ENCODE results near the gene RAB4A. TPM values are rescaled to one million over a fixed set of nuclear protein-coding genes. Genes with fewer than 3 reads are reported as not detected.

RAB4A gene
- total and polyA plus RNA-seq, 2 of the 13 experiments (the other 11 are each of a cell fraction or from before 2014, with no cell fraction given): 56.0 to 80.1 TPM

DNA sequence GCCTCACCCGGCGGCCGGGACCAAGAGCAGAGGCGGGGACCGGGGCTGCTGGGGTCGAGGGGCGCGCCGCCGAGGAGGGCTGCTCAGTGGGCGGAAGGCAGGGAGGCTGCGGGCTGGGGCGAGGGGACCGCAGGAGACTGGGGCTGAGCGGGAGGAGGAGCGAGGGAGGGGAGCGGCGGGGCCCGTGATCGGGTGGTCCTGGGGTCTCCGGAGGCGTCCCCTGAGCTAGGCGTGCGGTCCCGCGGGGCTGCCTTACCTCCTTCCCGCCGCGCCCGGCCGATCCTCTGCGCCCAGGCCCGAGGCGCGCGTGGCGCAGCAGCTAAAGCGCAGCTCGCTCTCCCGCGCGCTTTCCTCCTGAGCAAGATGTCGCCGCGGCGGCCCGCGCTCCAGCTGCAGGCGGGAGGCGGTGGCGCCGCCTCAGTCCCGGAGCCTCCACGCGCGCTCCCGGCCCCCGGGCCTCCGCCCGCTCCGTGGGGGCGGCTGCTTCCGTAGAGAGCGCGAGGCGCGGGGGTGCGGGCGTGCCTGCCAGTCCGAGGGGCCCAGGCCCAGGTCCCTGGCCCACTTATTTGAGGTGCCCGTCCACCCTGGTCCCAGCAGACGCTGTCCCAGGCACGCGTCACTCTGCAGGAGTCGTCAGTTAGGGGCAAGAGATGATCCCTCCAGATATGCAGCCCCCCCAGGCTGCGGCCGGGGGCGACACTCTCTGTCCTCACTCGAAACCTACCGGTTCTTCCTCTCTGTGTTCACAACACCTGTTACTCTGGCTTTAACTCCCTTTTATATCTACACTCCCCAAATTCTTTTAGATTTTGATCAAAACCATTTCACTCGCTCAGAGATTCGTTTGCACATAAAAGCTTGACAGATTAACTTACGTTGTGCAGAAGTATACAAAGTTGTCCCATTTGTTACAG lies 72.0 kb downstream of the RAB4A start, which contains the start of gene CCSAP (continued):
- TF ChIP-seq, protein P1, sequence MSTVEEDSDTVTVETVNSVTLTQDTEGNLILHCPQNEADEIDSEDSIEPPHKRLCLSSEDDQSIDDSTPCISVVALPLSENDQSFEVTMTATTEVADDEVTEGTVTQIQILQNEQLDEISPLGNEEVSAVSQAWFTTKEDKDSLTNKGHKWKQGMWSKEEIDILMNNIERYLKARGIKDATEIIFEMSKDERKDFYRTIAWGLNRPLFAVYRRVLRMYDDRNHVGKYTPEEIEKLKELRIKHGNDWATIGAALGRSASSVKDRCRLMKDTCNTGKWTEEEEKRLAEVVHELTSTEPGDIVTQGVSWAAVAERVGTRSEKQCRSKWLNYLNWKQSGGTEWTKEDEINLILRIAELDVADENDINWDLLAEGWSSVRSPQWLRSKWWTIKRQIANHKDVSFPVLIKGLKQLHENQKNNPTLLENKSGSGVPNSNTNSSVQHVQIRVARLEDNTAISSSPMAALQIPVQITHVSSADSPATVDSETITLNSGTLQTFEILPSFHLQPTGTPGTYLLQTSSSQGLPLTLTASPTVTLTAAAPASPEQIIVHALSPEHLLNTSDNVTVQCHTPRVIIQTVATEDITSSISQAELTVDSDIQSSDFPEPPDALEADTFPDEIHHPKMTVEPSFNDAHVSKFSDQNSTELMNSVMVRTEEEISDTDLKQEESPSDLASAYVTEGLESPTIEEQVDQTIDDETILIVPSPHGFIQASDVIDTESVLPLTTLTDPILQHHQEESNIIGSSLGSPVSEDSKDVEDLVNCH (CRISPR knock-in tag; IDR thresholded peaks at IDR 0.05): no peak
- no peak for TF ChIP-seq ZNF614 (CRISPR knock-in tag; IDR thresholded peaks at IDR 0.05; ENCODE audit: borderline replicate concordance)
- no peak for TF ChIP-seq GATA4 (IDR thresholded peaks at IDR 0.05; ENCODE audit: borderline replicate concordance, low read depth)
- TF ChIP-seq YY1 (IDR thresholded peaks at IDR 0.05; ENCODE audit: insufficient read depth, insufficient replicate concordance, low read depth, low read length): peak; percentile 77
- TF ChIP-seq, protein P2, sequence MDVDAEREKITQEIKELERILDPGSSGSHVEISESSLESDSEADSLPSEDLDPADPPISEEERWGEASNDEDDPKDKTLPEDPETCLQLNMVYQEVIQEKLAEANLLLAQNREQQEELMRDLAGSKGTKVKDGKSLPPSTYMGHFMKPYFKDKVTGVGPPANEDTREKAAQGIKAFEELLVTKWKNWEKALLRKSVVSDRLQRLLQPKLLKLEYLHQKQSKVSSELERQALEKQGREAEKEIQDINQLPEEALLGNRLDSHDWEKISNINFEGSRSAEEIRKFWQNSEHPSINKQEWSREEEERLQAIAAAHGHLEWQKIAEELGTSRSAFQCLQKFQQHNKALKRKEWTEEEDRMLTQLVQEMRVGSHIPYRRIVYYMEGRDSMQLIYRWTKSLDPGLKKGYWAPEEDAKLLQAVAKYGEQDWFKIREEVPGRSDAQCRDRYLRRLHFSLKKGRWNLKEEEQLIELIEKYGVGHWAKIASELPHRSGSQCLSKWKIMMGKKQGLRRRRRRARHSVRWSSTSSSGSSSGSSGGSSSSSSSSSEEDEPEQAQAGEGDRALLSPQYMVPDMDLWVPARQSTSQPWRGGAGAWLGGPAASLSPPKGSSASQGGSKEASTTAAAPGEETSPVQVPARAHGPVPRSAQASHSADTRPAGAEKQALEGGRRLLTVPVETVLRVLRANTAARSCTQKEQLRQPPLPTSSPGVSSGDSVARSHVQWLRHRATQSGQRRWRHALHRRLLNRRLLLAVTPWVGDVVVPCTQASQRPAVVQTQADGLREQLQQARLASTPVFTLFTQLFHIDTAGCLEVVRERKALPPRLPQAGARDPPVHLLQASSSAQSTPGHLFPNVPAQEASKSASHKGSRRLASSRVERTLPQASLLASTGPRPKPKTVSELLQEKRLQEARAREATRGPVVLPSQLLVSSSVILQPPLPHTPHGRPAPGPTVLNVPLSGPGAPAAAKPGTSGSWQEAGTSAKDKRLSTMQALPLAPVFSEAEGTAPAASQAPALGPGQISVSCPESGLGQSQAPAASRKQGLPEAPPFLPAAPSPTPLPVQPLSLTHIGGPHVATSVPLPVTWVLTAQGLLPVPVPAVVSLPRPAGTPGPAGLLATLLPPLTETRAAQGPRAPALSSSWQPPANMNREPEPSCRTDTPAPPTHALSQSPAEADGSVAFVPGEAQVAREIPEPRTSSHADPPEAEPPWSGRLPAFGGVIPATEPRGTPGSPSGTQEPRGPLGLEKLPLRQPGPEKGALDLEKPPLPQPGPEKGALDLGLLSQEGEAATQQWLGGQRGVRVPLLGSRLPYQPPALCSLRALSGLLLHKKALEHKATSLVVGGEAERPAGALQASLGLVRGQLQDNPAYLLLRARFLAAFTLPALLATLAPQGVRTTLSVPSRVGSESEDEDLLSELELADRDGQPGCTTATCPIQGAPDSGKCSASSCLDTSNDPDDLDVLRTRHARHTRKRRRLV (CRISPR knock-in tag; IDR thresholded peaks at IDR 0.05): no peak
- TF ChIP-seq, protein P3, sequence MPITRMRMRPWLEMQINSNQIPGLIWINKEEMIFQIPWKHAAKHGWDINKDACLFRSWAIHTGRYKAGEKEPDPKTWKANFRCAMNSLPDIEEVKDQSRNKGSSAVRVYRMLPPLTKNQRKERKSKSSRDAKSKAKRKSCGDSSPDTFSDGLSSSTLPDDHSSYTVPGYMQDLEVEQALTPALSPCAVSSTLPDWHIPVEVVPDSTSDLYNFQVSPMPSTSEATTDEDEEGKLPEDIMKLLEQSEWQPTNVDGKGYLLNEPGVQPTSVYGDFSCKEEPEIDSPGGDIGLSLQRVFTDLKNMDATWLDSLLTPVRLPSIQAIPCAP (CRISPR knock-in tag; IDR thresholded peaks at IDR 0.05; ENCODE audit: low read depth): no peak
- no peak; the same call in 1 of the 2 replicates for TF ChIP-seq ZNF841 (CRISPR knock-in tag; IDR thresholded peaks at IDR 0.05; ENCODE audit: borderline replicate concordance)
- TF ChIP-seq ZNF556 (CRISPR knock-in tag; IDR thresholded peaks at IDR 0.05; ENCODE audit: borderline replicate concordance): no peak; the same call in 1 of the 2 replicates
- no peak for TF ChIP-seq ZNF160 (CRISPR knock-in tag; IDR thresholded peaks at IDR 0.05)
- no peak for TF ChIP-seq SETDB1 (CRISPR knock-in tag; IDR thresholded peaks at IDR 0.05; ENCODE audit: borderline replicate concordance)
- no peak for TF ChIP-seq XBP1 (CRISPR knock-in tag; IDR thresholded peaks at IDR 0.05)
- TF ChIP-seq ZNF761 (CRISPR knock-in tag; conservative IDR thresholded peaks at IDR 0.05): peak; percentile 56; the same call in 1 of the 2 replicates
- no peak for TF ChIP-seq CHCHD3 (CRISPR knock-in tag; IDR thresholded peaks at IDR 0.05)
- TF ChIP-seq ZNF234 (CRISPR knock-in tag; conservative IDR thresholded peaks at IDR 0.05): no peak
- TF ChIP-seq JARID2 (CRISPR knock-in tag; IDR thresholded peaks at IDR 0.05; ENCODE audit: insufficient replicate concordance): no peak
- TF ChIP-seq, protein P4, sequence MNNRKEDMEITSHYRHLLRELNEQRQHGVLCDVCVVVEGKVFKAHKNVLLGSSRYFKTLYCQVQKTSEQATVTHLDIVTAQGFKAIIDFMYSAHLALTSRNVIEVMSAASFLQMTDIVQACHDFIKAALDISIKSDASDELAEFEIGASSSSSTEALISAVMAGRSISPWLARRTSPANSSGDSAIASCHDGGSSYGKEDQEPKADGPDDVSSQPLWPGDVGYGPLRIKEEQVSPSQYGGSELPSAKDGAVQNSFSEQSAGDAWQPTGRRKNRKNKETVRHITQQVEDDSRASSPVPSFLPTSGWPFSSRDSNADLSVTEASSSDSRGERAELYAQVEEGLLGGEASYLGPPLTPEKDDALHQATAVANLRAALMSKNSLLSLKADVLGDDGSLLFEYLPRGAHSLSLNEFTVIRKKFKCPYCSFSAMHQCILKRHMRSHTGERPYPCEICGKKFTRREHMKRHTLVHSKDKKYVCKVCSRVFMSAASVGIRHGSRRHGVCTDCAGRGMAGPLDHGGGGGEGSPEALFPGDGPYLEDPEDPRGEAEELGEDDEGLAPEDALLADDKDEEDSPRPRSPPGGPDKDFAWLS (CRISPR knock-in tag; IDR thresholded peaks at IDR 0.05; ENCODE audit: borderline replicate concordance): no peak
- TF ChIP-seq HNRNPK (IDR thresholded peaks at IDR 0.05; ENCODE audit: low read depth, low read length, poor library complexity, severe bottlenecking): peak; percentile 50
- TF ChIP-seq GZF1 (CRISPR knock-in tag; IDR thresholded peaks at IDR 0.05): no peak

All from HepG2 (cell line).